B cell (primary cell): Measurements from ENCODE around the gene TMPRSS9.

Experiments used
- CTCF ChIP-seq: fragments of 200-600 bp; IDR thresholded peaks from one replicate; pipeline ENCODE4 v1.8.0; 2022; ENCODE audit warnings: antibody characterized with exemption, mild to moderate bottlenecking
- EZH2 ChIP-seq: IDR thresholded peaks from 2 replicates; pipeline ENCODE4 v1.6.1; 2012; ENCODE audit warnings: borderline replicate concordance, low read depth, mild to moderate bottlenecking, moderate library complexity, low read length; ENCODE audit not compliant: insufficient read depth, poor library complexity, severe bottlenecking

GRCh38 chr19:2423915-2424685 lies 64.0 kb downstream of the TMPRSS9 start:
- TF ChIP-seq CTCF (no peak), EZH2 (no peak)
